Regular cardiac myocyte (primary cell): ENCODE measurements around the gene ZNF682. TPM values are rescaled to one million over a fixed set of nuclear protein-coding genes. Genes with fewer than 3 reads are reported as not detected.

Source experiments
- total RNA-seq: library from RNA; depleted of rRNA; stranded (reverse); fragments of >200 nt; gene quantifications from 2 replicates; pipeline ENCODE4 v1.2.3, GENCODE V29; 2014

ZNF682 gene
- 1.7 and 3.9 TPM in 2 replicates for total RNA-seq

DNA sequence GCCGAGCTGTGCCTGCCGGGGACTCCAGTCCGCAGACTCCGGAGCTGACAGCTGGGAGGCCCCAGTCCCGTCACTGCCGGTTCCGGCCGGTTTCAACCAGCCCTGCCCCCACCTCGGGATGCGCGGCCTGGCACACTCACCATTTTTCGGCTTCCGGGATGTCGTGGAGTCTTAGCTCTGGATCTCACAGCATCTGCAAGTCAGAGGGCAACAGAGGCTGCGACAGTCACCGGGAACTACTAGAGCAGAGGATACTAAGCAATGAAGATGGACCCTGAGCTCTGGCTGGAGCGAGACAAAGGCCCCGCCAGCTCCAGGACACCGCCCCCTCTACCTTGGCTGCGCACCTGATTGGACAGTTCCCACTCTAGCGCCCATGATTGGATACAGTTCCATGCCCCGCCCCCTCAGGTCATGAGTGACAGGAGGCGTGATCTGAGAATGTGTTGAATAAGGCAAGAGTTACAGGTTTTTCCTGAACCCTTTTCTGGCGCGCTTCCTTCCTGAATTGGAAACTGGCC, at the start of gene ZNF682:
Gene ZNF682 (minus strand): TSS at position 303 of the 521 bp plus-strand sequence. CDS start 160 bp downstream, at position 143.

DNA sequence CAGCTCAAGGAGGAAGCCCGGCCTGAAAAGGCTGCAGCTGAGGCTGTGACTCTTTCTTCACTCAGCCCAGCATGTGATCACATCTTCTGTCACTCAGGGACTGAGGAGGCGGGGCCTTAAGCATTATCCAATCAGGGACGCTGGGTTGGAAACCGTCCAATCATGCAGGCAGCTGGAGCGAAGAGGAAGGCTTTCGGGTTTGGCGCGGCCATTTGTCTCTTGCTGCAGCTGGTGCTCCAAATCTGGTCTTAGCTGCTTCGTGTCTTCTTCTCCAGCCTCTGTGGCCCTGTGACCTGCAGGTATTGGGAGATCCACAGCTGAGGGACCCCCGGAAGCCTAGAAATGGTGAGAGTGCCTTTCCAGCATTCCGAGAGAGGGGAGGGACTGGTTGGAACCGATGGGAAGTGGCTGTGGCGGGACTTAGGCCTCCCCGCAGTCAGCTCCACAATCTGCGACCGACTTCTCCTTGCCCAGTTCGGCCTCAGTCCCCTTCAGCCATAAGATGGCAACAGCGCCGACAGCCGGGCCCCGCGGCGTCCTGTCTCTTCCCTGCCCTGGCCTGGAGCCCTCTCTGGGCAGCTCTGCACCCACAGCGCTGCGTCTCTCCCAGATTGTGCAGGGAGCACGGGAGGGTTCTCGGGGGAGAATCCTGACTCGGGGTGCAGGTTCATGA, 38.6 kb upstream of the ZNF682 start, which contains the start of gene ZNF90:
Gene ZNF90 (plus strand): TSS at position 210 of the 673 bp plus-strand sequence. CDS start 133 bp downstream, at position 343.

Other genes with a start within 250 kb of the ZNF682 start
- gene ZNF506, start 217.8 kb downstream of the ZNF682 start, total RNA-seq: 7.7 and 15.2 TPM in 2 replicates
- 3.1 and 3.9 TPM in 2 replicates for gene ZNF253, start 173.6 kb downstream of the ZNF682 start, total RNA-seq
- 6.2 and 8.1 TPM in 2 replicates for gene ZNF93, start 138.6 kb downstream of the ZNF682 start, total RNA-seq
- 0.85 and 1.9 TPM in 2 replicates for gene ZNF90, start 38.5 kb upstream of the ZNF682 start, total RNA-seq
- gene ZNF486, start 127.7 kb upstream of the ZNF682 start, total RNA-seq: 4.5 and 6.7 TPM in 2 replicates